22Rv1 (cell line): Measurements from ENCODE around the gene SLC6A6.

Experiments used
- ZFX ChIP-seq: fragments of 450-650 bp; IDR thresholded peaks from 2 replicates; pipeline ENCODE4 v1.6.1; 2017; ENCODE audit warnings: antibody characterized with exemption, borderline replicate concordance
- TF ChIP-seq, protein P1 (sequence below): fragments of 450-650 bp; IDR thresholded peaks from 2 replicates; pipeline ENCODE4 v1.5.1; 2017; ENCODE audit warnings: mild to moderate bottlenecking

- no peak for TF ChIP-seq ZFX
- TF ChIP-seq, protein P1, sequence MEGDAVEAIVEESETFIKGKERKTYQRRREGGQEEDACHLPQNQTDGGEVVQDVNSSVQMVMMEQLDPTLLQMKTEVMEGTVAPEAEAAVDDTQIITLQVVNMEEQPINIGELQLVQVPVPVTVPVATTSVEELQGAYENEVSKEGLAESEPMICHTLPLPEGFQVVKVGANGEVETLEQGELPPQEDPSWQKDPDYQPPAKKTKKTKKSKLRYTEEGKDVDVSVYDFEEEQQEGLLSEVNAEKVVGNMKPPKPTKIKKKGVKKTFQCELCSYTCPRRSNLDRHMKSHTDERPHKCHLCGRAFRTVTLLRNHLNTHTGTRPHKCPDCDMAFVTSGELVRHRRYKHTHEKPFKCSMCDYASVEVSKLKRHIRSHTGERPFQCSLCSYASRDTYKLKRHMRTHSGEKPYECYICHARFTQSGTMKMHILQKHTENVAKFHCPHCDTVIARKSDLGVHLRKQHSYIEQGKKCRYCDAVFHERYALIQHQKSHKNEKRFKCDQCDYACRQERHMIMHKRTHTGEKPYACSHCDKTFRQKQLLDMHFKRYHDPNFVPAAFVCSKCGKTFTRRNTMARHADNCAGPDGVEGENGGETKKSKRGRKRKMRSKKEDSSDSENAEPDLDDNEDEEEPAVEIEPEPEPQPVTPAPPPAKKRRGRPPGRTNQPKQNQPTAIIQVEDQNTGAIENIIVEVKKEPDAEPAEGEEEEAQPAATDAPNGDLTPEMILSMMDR, result no peak
Measured at GRCh38 chr3:14538451-14539088, 136.2 kb downstream of the SLC6A6 start.
